Astrocyte of the spinal cord (primary cell): ENCODE data around the gene WRNIP1.
"Not testable (repeated sequence)": the region's sequence is repeated elsewhere in the genome, so short reads cannot be mapped to it uniquely, and the experiment has no call there.

ENCODE experiments used
- DNase-seq: peaks from one replicate; pipeline ENCODE4 v3.0.0; 2011; ENCODE audit warnings: low read depth, low spot score
- H3K4me3 ChIP-seq: 2 replicates; pipeline ENCODE4 v1.5.1; 2011; ENCODE audit warnings: low read depth, mild to moderate bottlenecking, low read length, moderate library complexity
- CTCF ChIP-seq: IDR thresholded peaks from 2 replicates; pipeline ENCODE4 v1.5.1; 2012; ENCODE audit warnings: low read depth, mild to moderate bottlenecking, low read length, inconsistent platforms
- in situ Hi-C: cut with HindIII; loops from 2 replicates; pipeline ENCODE4 v1.10.0; 2017; ENCODE audit warnings: low sequenced_read_pairs

The WRNIP1 gene

GRCh38 chr6:2799936-2800527 is 34.8 kb downstream of the WRNIP1 start:
- DNase-seq: no peak
- TF ChIP-seq CTCF: no peak
- in situ Hi-C loops: no loop called here
- H3K4me3 ChIP-seq: no peak overlapping the region

GRCh38 chr6:2800552-2801316 is 35.5 kb downstream of the WRNIP1 start:
- no peak overlapping the region for H3K4me3 ChIP-seq
- no peak for TF ChIP-seq CTCF
- DNase-seq: no peak
- in situ Hi-C loops: no loop called here

- DNase-seq, H3K4me3 ChIP-seq, in situ Hi-C loops: not testable (repeated sequence)
These were observed 36.5 kb downstream of the WRNIP1 start for GRCh38 chr6:2801687-2802086.

- no peak for TF ChIP-seq CTCF
- no peak for DNase-seq
- H3K4me3 ChIP-seq: no peak overlapping the region
- in situ Hi-C loops: no loop called here
These were observed 37.4 kb downstream of the WRNIP1 start for GRCh38 chr6:2802521-2803060.

GRCh38 chr6:2803731-2804429 is 38.7 kb downstream of the WRNIP1 start:
- in situ Hi-C loops: no loop called here
- H3K4me3 ChIP-seq: no peak overlapping the region
- DNase-seq: no peak
- no peak for TF ChIP-seq CTCF

- H3K4me3 ChIP-seq: no peak overlapping the region
- in situ Hi-C loops: no loop called here
- no peak for DNase-seq
- no peak for TF ChIP-seq CTCF
These were observed 39.3 kb downstream of the WRNIP1 start for GRCh38 chr6:2804516-2804915.

- DNase-seq: no peak
- in situ Hi-C loops: no loop called here
- TF ChIP-seq CTCF: no peak
- no peak overlapping the region for H3K4me3 ChIP-seq
These were observed 39.8 kb downstream of the WRNIP1 start for GRCh38 chr6:2805031-2805430.
